Activated T-cell treated with anti-CD3 and anti-CD28 coated beads for 24 hours (primary cell): Measurements from ENCODE around the gene AKR1C1.
"Not testable (repeated sequence)": the region's sequence is repeated elsewhere in the genome, so short reads cannot be mapped to it uniquely, and the experiment has no call there.

ENCODE experiments used
- DNase-seq: peaks from one replicate; pipeline ENCODE4 v3.0.0-alpha.2; 2020; ENCODE audit warnings: low read depth

The AKR1C1 gene

DNA sequence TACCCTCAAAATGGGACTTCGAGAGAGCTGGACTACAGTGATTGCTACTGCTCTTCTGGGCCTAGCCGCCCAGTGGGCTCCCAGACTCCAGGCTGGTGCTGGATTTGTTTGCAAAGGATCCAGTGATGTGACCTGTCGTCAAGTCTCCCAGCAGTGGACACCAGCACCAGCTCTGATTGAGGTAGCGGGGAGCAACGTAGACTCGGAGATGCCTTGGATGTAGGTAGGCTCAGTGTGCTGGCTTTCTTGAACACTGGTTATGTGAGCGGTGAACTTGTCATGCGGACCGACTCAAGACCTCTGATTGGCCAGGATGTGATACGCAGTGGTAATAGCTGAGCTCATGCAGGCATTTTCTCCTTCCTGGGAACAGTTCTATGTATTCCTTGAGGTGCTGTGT lies 21.0 kb downstream of the AKR1C1 start:
- DNase-seq, result no peak

DNA sequence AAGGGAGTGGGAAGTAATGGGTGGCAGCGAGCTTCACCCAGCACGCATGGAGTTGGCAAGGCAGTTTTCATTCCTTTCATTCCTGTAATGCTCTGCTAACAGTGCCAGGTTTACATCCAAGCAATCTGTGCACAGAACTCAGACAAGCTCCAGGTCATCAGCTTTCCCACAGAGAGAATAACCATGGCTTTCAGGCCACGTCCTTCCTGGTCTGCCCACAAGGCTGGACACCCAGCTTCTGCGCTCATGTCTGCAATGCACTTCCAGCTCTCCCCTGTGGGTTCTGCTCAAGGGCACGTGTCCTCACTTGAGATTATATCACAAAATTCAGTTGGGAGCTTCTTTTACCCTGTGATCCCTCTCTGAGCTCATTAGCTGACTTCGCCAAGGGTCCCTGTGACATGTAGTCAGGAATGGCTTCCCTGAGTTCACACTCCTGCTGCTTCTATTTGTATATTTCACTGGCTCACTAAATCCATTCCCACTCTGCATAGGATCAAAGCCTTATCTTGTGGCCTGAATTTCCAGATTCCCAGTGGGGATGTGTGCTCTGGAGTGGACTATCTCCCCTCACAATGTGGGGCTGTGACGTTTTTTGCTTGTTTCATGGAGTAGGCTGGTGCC lies 21.9 kb downstream of the AKR1C1 start:
- no peak for DNase-seq

DNA sequence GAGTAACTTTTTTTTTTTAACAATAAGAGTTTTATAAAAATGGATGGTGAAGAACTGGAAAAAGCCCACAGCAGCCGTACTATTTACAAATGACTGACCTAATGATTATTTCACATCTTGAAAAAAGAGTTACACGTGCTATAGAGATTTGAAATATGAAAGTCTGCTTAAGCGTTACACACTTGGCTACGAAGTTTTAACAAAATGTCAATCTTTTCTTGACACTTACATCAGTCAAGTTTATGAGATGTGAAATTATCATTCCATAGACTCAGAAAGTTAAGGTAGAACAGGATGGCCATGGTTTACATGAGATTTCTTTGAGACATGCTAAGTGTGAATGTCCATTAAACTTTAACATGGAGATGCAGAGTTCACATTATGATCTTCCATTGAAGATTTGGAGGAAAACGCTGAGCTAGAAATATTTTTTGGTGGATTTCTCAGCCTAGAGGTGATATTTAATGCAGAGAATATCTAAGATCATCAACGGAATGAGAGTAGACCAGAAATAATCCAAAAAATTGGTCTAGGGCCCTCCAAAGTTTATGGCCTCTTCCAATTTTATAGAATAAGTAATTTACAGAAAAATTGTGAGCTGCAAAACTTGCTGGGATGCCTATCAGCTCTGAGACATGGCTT lies 24.9 kb downstream of the AKR1C1 start:
- DNase-seq, result not testable (repeated sequence)

DNA sequence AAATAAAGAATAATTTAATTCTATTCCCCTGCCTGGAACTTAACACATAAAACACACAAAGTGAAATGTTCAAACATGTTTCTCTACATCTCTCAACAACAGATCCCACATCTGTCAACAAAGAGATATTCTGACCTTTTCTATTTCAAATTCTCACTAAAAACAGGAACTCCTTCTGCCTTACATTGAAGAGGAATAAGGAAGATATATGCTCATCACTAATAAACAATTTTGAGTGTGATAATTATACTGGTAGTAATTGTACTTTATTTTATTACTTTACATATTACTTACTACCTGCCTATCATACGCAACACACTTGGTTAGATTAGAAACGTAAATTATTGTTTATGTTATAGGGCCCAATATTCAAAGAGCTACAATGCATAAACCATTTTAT lies 27.0 kb downstream of the AKR1C1 start:
- no peak for DNase-seq

DNA sequence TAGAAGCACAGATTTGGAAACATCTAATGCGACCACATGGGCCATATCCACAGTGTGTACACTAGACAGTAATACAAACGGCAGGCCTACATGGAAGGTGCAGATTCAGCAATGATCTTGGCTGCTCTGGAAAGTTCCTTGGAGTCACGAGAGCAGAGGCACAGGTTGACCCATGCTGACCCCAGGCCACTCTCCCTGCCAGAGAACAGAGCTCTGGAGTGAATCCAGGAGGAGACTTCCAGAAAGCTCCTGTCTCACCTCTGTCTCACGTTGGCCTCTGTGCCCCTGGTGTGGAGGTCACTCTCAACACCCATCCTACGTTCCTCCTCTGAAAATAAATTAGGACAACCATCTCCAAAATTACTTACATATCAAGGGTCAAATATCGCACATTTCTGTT lies 28.2 kb downstream of the AKR1C1 start:
- not testable (repeated sequence) for DNase-seq

DNA sequence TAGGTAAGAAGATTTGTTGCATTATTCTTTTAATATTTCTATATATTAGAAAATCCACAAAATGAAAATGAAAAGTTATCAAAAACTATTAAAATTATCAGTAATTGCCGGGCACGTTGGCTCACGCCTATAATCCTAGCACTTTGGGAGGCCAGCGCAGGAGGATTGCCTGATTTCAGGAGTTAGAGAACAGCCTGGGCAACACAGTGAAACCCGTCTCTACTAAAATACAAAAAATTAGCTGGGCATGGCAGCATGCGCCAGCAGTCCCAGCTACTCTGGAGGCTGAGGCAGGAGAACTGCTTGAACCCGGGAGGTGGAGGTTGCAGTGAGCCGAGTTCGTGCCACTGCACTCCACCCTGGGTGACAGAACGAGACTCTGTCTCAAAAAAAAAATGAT lies 29.3 kb downstream of the AKR1C1 start:
- DNase-seq, result not testable (repeated sequence)

DNA sequence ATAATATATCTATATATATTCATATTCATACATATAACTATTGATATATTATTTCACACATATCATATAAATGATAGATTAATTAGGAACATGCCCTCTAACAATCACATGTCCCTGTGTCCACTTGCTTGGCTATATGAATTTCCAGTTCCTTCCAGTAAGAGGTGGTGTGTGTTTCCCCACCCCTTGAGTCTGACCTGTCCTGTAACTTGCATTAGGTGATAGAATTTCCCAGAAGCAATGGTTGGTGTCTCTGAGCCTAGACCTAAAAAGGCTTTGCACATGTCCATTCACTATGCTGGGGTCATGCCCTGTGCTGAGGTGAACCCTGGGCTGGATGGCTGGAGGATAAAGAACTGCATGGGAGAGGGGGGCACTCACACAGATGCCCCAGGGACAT lies 31.0 kb downstream of the AKR1C1 start:
- not testable (repeated sequence) for DNase-seq

DNA sequence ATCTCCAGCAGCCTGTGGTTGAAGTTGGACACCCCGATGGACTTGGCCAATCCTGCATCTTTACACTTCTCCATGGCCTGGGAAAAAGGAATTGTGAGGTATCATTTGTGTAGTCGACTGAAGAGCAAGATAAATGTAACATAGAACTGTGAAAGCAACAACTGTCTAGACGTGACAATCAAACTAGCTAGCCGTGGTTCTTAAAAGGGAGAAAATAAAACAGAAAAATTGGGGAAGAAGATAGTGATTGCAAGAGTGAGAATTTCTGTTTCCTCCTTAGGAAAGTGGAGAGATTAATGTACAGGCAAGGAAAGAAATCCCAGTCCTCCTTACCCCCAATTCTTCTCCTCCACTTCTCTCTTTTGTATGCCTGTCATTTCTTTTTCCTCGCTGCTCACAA lies 35.5 kb downstream of the AKR1C1 start:
- DNase-seq, result no peak

DNA sequence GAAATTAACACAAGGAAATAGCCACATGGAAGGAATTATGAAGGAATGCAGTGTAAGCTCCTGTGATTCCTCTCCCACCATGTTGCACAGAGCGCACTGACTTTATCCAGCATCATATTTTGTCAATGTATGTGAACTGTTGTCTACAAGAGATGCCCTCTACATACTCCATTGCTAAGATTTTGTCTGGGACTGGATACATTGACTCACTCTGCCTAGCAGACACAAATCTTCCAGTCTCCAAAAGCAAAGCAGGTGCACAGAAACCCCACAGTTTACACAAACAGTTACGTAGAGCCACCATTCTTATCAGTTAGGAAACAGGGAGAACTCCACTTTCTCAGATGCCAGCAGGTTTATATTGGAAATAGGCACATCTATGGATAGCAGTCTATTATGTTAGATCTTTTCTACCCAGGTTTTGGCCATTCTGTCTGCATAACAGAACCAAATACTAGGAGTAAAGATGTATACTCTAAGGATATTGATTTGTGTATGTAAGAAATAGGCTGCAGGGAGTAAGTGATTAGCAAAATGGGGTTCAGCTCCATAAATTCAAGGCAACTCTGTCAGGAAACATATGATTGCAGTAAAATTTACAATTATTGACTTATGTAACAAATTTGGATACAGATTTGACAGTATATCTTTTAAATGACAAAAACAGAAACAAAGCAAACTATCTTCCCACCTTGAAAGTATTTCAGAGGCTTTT lies 39.0 kb downstream of the AKR1C1 start:
- DNase-seq, result no peak

DNA sequence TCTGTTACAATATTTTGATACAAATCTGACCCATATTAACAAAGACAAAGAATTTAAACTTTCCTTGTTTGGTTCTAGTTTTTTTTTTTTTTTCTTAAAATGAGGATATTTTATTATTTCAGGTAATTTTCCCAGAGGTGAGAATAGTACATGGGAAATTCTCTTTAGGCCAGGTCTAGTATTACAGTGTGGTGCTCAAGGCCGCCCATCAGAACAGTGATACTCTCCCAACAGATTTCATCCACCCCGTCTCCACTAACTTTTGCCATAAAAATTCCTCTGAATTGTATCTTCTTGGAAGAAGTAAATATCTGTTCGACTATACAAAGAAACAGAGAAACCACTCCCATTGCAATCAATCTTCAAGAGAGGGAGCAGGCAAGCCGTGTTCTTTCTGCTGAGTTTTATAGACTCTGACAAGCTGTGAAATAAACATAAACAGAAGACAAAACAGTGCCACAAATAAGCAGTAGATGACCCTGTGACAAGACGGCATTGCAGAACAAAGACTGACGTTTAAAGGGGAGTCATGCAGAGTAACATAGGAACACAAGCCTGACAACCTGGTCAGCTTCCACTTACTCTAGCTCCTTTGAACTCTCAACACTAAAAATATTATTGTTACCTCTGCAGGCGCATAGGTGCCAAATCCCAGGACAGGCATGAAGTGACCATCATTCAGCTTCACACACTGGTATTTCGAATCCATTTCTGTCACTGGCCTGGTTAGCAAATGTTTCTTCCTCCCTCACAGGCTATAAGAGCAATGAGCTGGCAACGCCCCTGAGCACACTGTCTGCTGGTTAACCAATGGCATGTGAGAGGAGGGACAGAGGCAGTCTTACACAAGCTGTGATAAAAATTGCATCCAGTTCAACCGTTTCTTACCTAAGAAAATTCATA lies 40.2 kb downstream of the AKR1C1 start, which contains the start of gene AKR1C2:
Gene AKR1C2, minus strand, starts transcription at position 731 of the 903 bp plus-strand sequence. Its CDS starts 22 bp downstream, at position 709.
- not testable (repeated sequence) for DNase-seq

DNA sequence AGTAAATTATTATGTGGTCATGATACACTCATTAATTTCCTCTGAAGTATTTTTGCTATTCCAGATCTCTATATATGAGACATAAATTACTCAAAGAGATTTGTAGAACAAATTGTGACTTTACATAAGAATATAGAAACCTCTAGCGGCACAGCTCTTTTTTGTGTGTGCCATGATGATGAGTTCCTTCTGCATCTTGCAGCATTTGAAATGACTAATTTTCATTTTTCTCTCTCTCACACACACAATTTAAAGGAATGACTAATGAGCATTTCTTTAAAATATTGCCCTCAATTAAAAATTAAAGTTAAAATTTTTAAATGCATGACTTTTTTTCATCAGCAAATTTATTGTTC lies 40.8 kb downstream of the AKR1C1 start:
- not testable (repeated sequence) for DNase-seq

DNA sequence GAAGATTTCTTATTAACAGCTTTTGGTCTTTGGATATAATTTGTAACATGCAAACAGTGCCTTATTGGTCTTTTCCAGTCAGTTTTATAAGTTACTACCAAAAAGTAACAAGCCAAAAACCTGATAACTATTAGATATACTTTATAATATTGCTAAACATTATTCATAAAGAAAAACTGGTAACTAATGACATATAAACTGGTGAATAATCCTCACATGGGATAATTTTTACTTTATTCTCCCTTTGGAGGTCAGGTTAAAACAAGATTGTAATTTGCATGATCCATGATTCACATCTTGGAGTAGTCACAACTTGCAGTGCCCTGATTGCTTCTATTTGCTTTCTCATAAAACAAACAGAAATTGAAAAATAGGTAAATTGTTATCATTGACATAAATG lies 41.3 kb downstream of the AKR1C1 start:
- DNase-seq, result not testable (repeated sequence)

DNA sequence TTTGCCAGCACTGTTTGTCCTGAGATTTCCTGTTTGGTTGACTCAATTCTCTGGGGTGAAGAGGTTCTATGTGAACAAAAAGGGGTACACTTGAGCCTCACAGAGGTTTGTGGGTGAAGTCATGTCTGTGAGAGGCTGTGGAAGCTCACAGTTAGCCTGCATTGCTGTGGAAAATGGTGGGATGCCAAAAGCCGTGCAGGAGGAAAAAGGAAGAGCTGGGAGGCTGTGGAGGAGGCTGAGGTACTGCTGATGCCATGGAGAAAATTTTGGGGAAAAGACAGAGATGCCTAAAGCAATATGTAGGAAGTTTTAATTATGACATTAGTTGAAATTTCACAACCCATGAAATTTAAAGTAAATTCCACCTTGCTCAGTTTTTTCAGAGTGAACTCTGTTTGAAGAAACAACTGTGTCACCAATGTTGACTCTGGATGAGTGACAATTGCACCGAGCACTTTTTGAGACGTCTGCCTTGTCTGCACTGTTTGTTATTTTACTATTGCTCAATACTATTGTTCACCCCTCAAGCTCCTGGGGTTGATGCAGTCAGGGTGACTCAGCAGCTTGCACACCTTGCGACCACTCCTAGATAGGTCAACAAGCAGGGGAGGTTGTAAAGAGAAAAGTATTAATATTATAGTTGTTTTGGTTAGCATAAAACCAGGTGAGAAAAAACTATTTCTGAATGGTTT lies 45.8 kb downstream of the AKR1C1 start:
- DNase-seq, result not testable (repeated sequence)

DNA sequence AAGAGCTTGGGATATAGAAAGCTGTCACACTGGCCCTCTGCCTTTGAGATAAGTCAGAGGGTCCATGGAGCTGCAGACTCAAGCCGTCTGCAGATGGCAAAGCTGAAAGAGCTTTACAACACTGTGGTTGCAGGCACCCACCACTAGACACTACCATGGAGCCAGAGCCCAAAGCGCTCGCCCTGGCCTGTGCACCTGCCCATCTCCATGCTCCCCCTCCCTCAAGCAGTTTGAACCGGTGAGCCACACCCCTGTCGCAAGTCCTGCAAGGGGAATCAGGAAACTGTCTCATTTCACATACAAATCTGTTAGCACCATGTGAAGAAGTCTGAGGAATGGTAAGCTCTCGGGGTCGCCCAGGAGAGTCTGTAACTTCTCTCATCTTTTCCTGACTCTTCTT lies 46.8 kb downstream of the AKR1C1 start:
- DNase-seq, result not testable (repeated sequence)

DNA sequence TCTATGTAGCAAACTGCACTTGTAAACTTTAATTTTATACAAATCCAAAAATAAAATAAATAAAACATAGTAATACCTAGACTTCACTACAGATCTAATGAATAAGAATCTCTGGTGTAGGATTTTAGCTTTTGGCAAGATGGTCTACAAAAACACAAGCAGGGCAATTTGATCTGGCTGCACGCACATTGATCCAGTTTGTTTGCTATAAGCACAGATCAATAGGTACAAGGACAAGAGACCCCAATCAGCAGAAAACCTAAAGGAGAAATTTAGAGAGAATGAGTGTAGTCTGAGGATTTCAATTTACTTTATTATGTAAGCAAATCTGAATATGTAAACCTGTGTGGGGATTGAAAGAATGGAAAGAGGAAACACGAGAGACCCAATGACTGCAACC lies 48.2 kb downstream of the AKR1C1 start:
- DNase-seq, result not testable (repeated sequence)

DNA sequence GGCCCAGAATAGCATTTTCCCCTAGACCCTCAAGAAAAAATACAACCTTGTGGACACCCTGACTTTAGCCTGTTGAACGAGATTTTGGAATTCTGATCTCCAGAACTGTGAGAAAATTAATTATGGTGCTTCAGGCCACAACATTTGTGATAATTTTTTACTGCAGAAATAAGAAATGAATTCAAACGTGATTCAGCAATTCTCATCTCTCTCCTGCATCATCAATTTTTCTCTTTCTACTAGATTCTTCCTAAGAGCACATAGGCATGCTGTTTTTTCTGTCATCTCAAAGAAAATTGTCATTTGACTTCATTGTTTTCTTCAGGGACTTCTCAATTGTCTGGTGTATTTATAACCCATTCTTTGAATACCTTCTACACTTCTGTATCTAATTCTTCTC lies 49.4 kb downstream of the AKR1C1 start:
- DNase-seq, result no peak

DNA sequence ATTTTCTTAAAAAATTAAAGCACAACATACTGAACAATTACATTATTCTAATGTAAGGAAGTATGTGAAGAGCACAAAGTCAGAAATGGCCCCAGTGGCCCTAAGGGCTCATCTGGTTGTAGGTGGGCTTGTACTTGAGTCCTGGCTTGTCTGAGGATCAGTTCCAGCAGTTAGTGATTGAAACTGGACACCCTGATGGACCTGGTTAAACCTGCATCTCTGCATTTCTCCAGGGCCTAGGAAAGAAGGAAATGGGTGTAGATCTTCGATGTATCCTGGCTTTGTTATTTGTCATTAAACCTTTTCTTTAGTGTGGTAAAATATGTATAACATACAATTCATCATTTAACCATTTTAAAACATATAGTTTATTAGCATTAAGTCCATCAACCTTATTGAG lies 50.2 kb downstream of the AKR1C1 start:
- no peak for DNase-seq

DNA sequence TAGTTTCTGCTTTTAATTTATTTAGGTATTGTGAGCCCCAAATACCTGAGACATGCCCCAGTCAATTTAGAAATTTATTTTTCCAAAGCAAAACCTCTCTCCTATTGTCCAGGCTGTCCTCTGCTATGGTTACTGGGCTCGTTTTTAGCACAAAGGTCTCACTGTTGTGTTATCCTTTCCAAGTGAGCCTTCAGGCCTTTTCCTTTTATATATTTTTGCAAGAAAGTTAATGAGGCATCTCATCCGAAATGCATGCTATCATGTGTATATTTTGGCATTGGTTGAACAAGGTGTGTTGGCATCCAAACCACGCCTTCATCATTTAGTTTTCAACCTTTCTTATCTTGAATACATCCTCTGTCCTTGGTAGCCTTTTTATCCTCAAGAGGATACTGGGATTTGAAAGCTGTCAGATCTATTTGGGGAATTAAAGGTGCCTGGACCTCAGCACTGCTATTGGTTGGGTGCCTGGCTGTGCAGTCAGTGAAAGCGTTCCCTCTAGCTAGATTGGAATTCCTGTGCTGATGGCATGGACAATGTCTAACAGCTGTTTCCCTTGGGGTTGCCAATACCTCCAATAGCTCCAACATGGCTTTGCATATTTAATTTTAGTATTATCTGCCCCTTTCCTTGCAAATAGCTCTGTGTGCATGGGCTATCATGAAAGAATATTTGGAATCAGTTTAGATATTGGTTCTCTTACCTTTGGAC lies 51.1 kb downstream of the AKR1C1 start:
- DNase-seq, result not testable (repeated sequence)

DNA sequence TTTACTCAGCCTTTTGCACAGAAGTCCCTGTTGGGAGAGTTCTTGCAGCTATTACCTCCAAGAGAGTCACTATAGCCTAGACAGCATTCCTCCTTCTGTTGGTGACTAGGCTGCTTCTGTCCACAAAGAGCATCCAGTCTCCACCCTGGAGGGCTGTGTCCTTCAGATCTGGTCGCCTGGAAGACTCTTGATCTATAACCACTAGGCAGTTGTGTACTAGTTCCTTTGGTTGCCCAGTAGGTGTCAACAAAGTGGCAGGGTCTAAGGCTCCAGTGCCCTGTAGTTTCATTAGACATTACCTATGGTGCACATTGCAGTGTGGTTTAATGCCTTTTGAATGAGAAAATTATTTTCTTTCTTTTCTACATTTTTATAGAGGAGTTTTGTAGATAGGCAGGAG lies 51.7 kb downstream of the AKR1C1 start:
- no peak for DNase-seq

DNA sequence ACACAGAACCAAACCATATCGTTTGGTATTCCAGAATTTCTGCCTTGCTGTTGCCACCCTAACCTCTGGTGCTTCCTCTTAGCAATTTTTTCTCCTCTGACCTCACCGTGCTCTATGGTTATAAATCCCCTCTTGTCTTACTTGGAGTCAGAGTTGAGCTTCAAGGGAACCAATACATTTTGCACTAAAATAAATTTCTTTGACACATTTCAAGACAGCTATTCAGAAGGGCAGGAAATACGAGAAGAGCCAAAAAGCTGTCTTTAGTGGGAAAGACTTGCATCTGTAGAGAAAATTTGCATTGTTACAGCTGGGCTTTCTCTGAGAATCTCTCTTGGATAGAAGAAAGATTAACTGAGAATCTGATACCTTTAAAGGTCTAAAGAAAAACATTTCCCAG lies 54.9 kb downstream of the AKR1C1 start:
- no peak for DNase-seq

DNA sequence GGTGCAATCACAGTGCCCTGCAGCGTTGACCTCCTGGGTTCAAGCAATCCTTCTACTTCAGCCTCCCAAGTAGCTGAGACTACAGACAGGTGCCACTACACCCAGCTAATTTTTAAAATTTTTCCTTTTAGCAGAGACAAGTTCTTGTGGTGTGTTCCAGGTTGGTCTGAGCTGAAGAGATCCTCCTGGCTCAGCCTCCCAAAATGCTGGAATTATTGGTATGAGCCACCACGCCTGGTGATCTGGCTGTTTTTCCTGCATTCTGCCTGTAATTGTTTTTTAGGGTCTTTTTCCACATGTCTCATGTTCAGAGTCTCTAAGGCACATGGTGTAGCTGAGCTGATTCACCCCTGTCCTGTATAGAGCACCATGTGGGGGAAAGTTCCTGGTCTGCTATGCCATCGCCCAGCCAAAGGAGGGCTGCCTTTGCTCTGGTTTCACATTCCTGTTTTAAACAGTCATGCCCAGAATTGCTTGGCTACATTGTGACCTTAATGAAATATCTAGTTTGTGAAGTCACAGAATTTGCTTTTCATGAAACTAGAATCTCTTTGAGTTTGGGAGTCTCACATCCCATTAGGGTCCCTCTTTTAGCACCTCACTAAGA lies 55.6 kb downstream of the AKR1C1 start:
- not testable (repeated sequence) for DNase-seq
